H1 (cell line): Measurements from ENCODE around the gene FBXO46. TPM values are rescaled to one million over a fixed set of nuclear protein-coding genes. Genes with fewer than 3 reads are reported as not detected.

Experiments
- CBX8 ChIP-seq: fragments of 300-800, 300-1000 bp; sonication (generic); IDR thresholded peaks from 2 replicates; pipeline ENCODE4 v1.7.1; 2016; ENCODE audit warnings: low read depth, low read length, borderline replicate concordance
- CTBP2 ChIP-seq: IDR thresholded peaks from 2 replicates; pipeline ENCODE4 v1.7.0; 2011; ENCODE audit warnings: borderline replicate concordance, mild to moderate bottlenecking, moderate library complexity, mixed read lengths, low read length; ENCODE audit not compliant: insufficient read depth, insufficient read length
- EP300 ChIP-seq, 2 experiments: IDR thresholded peaks; 1 replicate in 1 of 2; 2 replicates in 1 of 2; pipeline ENCODE4 v1.6.1; 2011 to 2012; ENCODE audit warnings: low read depth in 2 of 2, low read length in 2 of 2, mild to moderate bottlenecking in 2 of 2, borderline replicate concordance in 1 of 2, inconsistent platforms in 1 of 2, moderate library complexity in 1 of 2
- KDM4A ChIP-seq: IDR thresholded peaks from one replicate; pipeline ENCODE4 v1.7.1; 2012; ENCODE audit warnings: low read depth, mild to moderate bottlenecking, moderate library complexity, low read length, inconsistent platforms; ENCODE audit not compliant: severe bottlenecking
- KDM5A ChIP-seq: fragments of 200-600 bp; IDR thresholded peaks from 2 replicates; pipeline ENCODE4 v1.7.1; 2012; ENCODE audit warnings: mild to moderate bottlenecking, low read length, inconsistent platforms, mixed read lengths
- PHF8 ChIP-seq: fragments of 200-600 bp; sonication (generic); conservative IDR thresholded peaks from 2 replicates; pipeline ENCODE4 v1.7.1; 2012; ENCODE audit warnings: low read depth, mild to moderate bottlenecking, inconsistent platforms, low read length, moderate library complexity
- SRF ChIP-seq: IDR thresholded peaks from 2 replicates; pipeline ENCODE4 v1.6.1; 2011; ENCODE audit warnings: mild to moderate bottlenecking, low read depth, low read length, moderate library complexity
- ZNF274 ChIP-seq: IDR thresholded peaks from 2 replicates; pipeline ENCODE4 v1.7.0; 2012; ENCODE audit warnings: low read length, borderline replicate concordance; ENCODE audit errors: extremely low read depth
- polyA plus RNA-seq, 7 experiments: library from polyadenylated mRNA; depleted of rRNA in 3 of 7; stranded (reverse) in 5 of 7; unstranded in 2 of 7; fragments of >200 nt in 5 of 7; fragments of 200-250 nt in 2 of 7; gene quantifications; 1 replicate in 5 of 7; 2 replicates in 1 of 7; 4 replicates in 1 of 7; pipeline versions ENCODE4 v1.2.1 to v1.2.3, GENCODE V29; 2011 to 2013; ENCODE audit warnings: missing spikeins in 2 of 7, mixed read lengths in 2 of 7
- total RNA-seq: library from RNA; stranded (reverse); fragmentation: NEBNext Ultra II Directional; extraction: Animal tissue kit (Norgen Biotek cat#: 25700); gene quantifications from 2 replicates; pipeline ENCODE4 v1.2.1, GENCODE V29; 2021
- TF ChIP-seq, protein P1 (sequence below): fragments of 300-600 bp; sonication (generic); IDR thresholded peaks from 2 replicates; pipeline ENCODE4 v1.7.1; 2012; ENCODE audit warnings: low read length, moderate library complexity, mild to moderate bottlenecking, inconsistent platforms; ENCODE audit not compliant: insufficient replicate concordance

Gene FBXO46
- total and polyA plus RNA-seq, 2 of the 8 experiments (the other 6 are each of a cell fraction or from before 2014, with no cell fraction given) = 11.2 to 38.9 TPM

GRCh38 chr19:45717131-45717982 is 13.3 kb downstream of the FBXO46 start (continued):
- TF ChIP-seq, protein P1, sequence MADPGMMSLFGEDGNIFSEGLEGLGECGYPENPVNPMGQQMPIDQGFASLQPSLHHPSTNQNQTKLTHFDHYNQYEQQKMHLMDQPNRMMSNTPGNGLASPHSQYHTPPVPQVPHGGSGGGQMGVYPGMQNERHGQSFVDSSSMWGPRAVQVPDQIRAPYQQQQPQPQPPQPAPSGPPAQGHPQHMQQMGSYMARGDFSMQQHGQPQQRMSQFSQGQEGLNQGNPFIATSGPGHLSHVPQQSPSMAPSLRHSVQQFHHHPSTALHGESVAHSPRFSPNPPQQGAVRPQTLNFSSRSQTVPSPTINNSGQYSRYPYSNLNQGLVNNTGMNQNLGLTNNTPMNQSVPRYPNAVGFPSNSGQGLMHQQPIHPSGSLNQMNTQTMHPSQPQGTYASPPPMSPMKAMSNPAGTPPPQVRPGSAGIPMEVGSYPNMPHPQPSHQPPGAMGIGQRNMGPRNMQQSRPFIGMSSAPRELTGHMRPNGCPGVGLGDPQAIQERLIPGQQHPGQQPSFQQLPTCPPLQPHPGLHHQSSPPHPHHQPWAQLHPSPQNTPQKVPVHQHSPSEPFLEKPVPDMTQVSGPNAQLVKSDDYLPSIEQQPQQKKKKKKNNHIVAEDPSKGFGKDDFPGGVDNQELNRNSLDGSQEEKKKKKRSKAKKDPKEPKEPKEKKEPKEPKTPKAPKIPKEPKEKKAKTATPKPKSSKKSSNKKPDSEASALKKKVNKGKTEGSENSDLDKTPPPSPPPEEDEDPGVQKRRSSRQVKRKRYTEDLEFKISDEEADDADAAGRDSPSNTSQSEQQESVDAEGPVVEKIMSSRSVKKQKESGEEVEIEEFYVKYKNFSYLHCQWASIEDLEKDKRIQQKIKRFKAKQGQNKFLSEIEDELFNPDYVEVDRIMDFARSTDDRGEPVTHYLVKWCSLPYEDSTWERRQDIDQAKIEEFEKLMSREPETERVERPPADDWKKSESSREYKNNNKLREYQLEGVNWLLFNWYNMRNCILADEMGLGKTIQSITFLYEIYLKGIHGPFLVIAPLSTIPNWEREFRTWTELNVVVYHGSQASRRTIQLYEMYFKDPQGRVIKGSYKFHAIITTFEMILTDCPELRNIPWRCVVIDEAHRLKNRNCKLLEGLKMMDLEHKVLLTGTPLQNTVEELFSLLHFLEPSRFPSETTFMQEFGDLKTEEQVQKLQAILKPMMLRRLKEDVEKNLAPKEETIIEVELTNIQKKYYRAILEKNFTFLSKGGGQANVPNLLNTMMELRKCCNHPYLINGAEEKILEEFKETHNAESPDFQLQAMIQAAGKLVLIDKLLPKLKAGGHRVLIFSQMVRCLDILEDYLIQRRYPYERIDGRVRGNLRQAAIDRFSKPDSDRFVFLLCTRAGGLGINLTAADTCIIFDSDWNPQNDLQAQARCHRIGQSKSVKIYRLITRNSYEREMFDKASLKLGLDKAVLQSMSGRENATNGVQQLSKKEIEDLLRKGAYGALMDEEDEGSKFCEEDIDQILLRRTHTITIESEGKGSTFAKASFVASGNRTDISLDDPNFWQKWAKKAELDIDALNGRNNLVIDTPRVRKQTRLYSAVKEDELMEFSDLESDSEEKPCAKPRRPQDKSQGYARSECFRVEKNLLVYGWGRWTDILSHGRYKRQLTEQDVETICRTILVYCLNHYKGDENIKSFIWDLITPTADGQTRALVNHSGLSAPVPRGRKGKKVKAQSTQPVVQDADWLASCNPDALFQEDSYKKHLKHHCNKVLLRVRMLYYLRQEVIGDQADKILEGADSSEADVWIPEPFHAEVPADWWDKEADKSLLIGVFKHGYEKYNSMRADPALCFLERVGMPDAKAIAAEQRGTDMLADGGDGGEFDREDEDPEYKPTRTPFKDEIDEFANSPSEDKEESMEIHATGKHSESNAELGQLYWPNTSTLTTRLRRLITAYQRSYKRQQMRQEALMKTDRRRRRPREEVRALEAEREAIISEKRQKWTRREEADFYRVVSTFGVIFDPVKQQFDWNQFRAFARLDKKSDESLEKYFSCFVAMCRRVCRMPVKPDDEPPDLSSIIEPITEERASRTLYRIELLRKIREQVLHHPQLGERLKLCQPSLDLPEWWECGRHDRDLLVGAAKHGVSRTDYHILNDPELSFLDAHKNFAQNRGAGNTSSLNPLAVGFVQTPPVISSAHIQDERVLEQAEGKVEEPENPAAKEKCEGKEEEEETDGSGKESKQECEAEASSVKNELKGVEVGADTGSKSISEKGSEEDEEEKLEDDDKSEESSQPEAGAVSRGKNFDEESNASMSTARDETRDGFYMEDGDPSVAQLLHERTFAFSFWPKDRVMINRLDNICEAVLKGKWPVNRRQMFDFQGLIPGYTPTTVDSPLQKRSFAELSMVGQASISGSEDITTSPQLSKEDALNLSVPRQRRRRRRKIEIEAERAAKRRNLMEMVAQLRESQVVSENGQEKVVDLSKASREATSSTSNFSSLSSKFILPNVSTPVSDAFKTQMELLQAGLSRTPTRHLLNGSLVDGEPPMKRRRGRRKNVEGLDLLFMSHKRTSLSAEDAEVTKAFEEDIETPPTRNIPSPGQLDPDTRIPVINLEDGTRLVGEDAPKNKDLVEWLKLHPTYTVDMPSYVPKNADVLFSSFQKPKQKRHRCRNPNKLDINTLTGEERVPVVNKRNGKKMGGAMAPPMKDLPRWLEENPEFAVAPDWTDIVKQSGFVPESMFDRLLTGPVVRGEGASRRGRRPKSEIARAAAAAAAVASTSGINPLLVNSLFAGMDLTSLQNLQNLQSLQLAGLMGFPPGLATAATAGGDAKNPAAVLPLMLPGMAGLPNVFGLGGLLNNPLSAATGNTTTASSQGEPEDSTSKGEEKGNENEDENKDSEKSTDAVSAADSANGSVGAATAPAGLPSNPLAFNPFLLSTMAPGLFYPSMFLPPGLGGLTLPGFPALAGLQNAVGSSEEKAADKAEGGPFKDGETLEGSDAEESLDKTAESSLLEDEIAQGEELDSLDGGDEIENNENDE = no peak
- TF ChIP-seq EP300 (IDR thresholded peaks at IDR 0.05; ENCODE audit: borderline replicate concordance in 1 of 2, low read depth in 2 of 2, low read length in 2 of 2) (peak in 1 of 2 experiments; percentile 56; a peak in 1 of 3 replicates), PHF8 (peak; percentile 40), ZNF274 (no peak), KDM5A (no peak), CTBP2 (no peak), KDM4A (no peak), CBX8 (no peak), SRF (peak; percentile 100)
